Neutrophil (primary cell): ENCODE data around the gene STEAP1B.
"Not testable (repeated sequence)": the region's sequence is repeated elsewhere in the genome, so short reads cannot be mapped to it uniquely, and the experiment has no call there.

ENCODE experiments used
- H3K27ac ChIP-seq: fragments of 200-600 bp; sonication (generic); 2 replicates; pipeline ENCODE4 v1.5.1; 2016; ENCODE audit warnings: mild to moderate bottlenecking, moderate library complexity
- H3K27me3 ChIP-seq: fragments of 200-600 bp; sonication (generic); 2 replicates; pipeline ENCODE4 v1.6.0; 2016; ENCODE audit warnings: mild to moderate bottlenecking
- H3K36me3 ChIP-seq: fragments of 200-600 bp; sonication (generic); 2 replicates; pipeline ENCODE4 v1.5.1; 2017
- H3K4me1 ChIP-seq, 2 experiments: fragments of 200-600 bp in 1 of 2; sonication (generic) in 1 of 2; 1 replicate in 1 of 2; 2 replicates in 1 of 2; pipeline versions ENCODE4 v1.5.1 to v1.6.1; 2013 to 2016; ENCODE audit warnings: low read depth in 1 of 2, low read length in 1 of 2, mild to moderate bottlenecking in 1 of 2, moderate library complexity in 1 of 2; ENCODE audit not compliant: control insufficient read depth in 1 of 2, insufficient read depth in 1 of 2
- H3K4me3 ChIP-seq, 2 experiments: fragments of 200-600 bp in 1 of 2; sonication (generic) in 1 of 2; 1 replicate in 1 of 2; 2 replicates in 1 of 2; pipeline ENCODE4 v1.5.1; 2013 to 2016; ENCODE audit warnings: low read depth in 1 of 2, low read length in 1 of 2, mild to moderate bottlenecking in 1 of 2, moderate library complexity in 1 of 2
- H3K9me3 ChIP-seq: fragments of 200-600 bp; sonication (generic); 2 replicates; pipeline ENCODE4 v1.5.1; 2016
- TF ChIP-seq, protein P1 (sequence below): fragments of 200-600 bp; sonication (generic); IDR thresholded peaks from 2 replicates; pipeline ENCODE4 v1.5.1; 2016; ENCODE audit warnings: antibody characterized with exemption

Gene STEAP1B

DNA sequence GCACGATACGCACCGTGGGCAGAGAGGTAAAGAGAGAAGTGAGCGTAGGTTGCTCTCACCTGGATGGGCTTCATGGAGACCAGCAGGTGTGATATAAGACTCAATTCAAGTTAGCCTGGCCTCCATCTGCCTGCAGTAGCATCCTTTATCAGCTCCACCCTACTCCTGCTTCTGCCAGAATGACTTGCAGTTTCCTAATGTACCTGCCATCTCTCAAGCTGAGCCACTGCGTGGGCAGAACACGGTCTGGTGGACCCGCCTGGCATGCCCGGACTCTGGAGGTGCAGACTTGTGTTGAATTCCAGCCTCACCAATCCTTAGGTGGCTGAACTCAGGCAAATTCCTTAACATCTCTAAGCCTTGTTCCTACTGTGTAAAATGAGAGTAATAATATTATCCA is 64.3 kb downstream of the STEAP1B start:
- H3K36me3 ChIP-seq: no peaks in the 10 kb centered on the region
- H3K4me3 ChIP-seq: no peak overlapping the region
- H3K9me3 ChIP-seq: no peaks in the 10 kb centered on the region
- TF ChIP-seq, protein P1, sequence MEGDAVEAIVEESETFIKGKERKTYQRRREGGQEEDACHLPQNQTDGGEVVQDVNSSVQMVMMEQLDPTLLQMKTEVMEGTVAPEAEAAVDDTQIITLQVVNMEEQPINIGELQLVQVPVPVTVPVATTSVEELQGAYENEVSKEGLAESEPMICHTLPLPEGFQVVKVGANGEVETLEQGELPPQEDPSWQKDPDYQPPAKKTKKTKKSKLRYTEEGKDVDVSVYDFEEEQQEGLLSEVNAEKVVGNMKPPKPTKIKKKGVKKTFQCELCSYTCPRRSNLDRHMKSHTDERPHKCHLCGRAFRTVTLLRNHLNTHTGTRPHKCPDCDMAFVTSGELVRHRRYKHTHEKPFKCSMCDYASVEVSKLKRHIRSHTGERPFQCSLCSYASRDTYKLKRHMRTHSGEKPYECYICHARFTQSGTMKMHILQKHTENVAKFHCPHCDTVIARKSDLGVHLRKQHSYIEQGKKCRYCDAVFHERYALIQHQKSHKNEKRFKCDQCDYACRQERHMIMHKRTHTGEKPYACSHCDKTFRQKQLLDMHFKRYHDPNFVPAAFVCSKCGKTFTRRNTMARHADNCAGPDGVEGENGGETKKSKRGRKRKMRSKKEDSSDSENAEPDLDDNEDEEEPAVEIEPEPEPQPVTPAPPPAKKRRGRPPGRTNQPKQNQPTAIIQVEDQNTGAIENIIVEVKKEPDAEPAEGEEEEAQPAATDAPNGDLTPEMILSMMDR: no peak
- H3K27ac ChIP-seq: no peak overlapping the region
- H3K27me3 ChIP-seq: peaks cover 5% of the 10 kb centered on the region
- no peaks in the 10 kb centered on the region for H3K4me1 ChIP-seq

DNA sequence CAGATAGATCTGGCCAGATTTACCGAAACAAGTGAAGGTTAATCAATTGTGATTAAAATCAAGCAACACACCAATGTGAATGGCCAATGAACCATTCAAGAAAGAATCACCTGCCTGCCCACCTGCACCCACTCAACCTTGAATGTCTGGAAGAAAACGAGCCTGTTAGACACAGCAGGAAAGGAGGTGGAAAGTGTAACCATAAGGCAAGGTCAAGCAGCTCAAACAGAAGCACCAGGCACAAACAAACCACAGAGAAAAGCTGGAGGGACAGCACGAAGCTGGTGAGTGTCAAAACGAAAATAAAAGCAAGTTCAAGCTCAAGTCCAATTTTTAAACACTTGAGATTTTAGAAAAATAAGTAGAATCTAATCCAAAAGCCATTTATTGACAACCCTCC is 64.9 kb downstream of the STEAP1B start:
- Histone ChIP-seq H3K36me3 (no peaks in the 10 kb centered on the region), H3K27ac (no peak overlapping the region), H3K9me3 (no peaks in the 10 kb centered on the region), H3K4me3 (no peak overlapping the region), H3K27me3 (peaks cover 5% of the 10 kb centered on the region), H3K4me1 (no peaks in the 10 kb centered on the region)
- TF ChIP-seq, protein P1: no peak

DNA sequence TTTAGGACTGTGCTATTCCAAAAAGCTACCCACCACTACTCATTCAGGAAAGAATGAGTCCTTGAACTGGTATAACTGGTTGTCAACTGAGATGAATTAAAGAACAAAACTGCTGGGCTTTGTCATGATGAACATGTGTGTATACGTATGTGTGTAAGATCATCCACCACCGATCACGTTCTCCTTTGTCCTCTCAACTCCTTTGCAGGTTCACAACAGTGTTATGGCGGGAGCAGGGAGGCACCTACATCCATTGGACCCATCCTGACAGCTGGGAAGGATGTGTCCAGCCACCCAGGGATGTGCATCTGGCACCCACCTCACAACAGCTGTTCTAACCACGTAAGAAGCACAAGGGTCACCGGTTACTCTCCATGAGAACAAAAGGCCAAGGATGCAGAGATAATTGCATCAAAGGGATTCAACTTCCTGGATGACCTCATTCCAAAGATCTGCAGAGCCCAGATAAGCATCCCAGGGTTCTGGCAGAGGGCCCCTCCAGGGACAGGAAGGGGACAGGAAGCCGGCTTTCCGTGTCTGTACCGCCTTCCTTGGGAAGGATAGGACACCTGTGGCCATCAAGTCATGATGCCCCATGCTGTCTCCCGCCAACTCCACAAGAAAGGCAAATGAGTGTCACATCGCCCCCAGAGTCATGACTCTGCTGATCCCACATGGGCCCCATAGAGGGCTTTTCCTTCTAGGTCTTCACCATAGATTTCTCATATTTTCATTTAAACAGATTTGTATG is 66.1 kb downstream of the STEAP1B start:
- Histone ChIP-seq H3K4me3 (no peak overlapping the region), H3K36me3 (no peaks in the 10 kb centered on the region), H3K9me3 (no peaks in the 10 kb centered on the region), H3K27me3 (peaks cover 5% of the 10 kb centered on the region), H3K4me1 (no peaks in the 10 kb centered on the region), H3K27ac (no peak overlapping the region)
- TF ChIP-seq, protein P1: no peak

DNA sequence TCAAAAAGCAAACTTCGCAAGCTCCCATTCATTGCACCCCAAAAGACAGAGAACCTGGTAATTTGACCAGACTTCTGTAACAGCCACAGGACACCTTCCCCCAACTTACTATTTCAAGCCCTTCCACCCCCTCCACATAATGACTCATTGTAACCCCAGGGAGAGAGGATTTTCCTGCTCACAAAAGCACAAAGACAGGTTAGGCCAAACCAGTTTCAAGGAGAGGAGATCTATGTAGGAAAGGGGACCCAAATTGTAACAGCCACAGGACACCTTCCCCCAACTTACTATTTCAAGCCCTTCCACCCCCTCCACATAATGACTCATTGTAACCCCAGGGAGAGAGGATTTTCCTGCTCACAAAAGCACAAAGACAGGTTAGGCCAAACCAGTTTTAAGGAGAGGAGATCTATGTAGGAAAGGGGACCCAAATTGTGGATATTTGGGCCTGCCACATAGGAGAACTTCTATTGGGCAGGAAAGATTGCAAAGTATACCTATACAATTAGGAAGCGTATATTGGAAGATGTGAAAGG is 66.8 kb downstream of the STEAP1B start:
- H3K4me3 ChIP-seq, H3K4me1 ChIP-seq, H3K36me3 ChIP-seq, H3K27me3 ChIP-seq, H3K9me3 ChIP-seq, H3K27ac ChIP-seq: not testable (repeated sequence)

DNA sequence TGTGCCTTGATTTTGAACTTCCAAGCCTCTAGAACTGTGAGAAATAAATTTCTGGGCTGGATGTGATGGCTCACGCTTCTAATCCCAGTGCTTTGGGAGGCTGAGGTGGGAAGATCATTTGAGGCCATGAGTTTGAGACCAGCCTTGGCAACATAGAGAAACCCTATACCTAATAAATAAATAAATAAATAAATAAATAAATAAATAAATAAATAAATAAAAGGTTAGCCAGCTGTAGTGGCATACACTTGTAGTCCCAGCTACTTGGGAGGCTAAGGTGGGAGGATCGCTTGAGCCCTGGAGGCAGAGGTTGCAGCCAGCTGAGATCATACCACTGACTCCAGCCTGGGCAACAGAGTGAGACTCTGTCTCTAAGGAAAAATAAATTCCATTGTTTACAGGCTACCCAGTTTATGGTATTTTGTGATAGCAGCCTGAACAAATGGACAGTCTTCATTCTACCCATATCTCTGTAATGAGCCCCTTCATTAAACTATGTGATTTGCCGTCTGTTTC is 67.7 kb downstream of the STEAP1B start:
- no peak overlapping the region for H3K27ac ChIP-seq
- TF ChIP-seq, protein P1: no peak

DNA sequence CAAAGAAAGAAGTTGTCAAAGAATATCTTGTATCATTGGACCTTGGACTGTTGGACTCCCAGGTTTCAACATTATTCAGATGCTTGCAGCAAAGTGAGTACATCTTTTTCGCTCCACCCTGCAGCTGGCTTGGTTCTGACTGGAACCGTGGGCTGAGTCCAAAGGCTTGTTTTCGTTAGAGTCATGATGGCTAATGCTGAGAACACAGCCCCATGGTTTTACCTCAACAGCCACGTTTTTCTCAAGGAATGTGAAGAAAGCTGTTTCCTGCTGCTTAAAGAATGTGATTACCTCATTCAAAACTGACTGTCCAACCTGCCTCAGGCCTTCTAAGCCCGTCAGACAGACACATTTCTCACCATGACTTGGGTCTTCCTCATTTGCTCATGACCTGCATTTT is 69.5 kb downstream of the STEAP1B start:
- Histone ChIP-seq H3K27me3 (peaks cover 5% of the 10 kb centered on the region), H3K36me3 (no peaks in the 10 kb centered on the region), H3K4me1 (no peaks in the 10 kb centered on the region), H3K4me3 (no peak overlapping the region), H3K27ac (no peak overlapping the region), H3K9me3 (no peaks in the 10 kb centered on the region)
- TF ChIP-seq, protein P1: no peak

More for the DNA sequence above, 67.7 kb downstream of the STEAP1B start:
- H3K4me3 ChIP-seq: no peak overlapping the region
- no peaks in the 10 kb centered on the region for H3K36me3 ChIP-seq
- no peaks in the 10 kb centered on the region for H3K9me3 ChIP-seq
- H3K27me3 ChIP-seq: peaks cover 5% of the 10 kb centered on the region
- H3K4me1 ChIP-seq: no peaks in the 10 kb centered on the region
